Endometrial microvascular endothelial cells (primary cell): ENCODE measurements around the gene ADGRD2. TPM values are rescaled to one million over a fixed set of nuclear protein-coding genes. Genes with fewer than 3 reads are reported as not detected.

Experiments used
- in situ Hi-C: cut with HindIII; loops from 2 replicates; pipeline ENCODE4 v1.10.0; 2017; ENCODE audit warnings: low sequenced_read_pairs, low pct_unique_long_range_greater_than_20kb; ENCODE audit errors: inconsistent ontology term
- total RNA-seq: library from RNA; depleted of rRNA; stranded (reverse); fragments of >200 nt; gene quantifications from one replicate; pipeline ENCODE4 v1.2.3, GENCODE V29; 2015; ENCODE audit errors: inconsistent ontology term

The ADGRD2 gene
- total RNA-seq, 1 donor from 2014 or later = not detected

- in situ Hi-C loops = no loop called here
Measured at GRCh38 chr9:124490004-124490403, 39.8 kb downstream of the ADGRD2 start.

- in situ Hi-C loops = no loop called here
Measured at GRCh38 chr9:124491049-124491975, 41.1 kb downstream of the ADGRD2 start.

GRCh38 chr9:124492818-124493217 is 42.6 kb downstream of the ADGRD2 start:
- in situ Hi-C loops = no loop called here

- in situ Hi-C loops = no loop called here
Measured at GRCh38 chr9:124493218-124493617, 43.0 kb downstream of the ADGRD2 start.

- in situ Hi-C loops = no loop called here
Measured at GRCh38 chr9:124493794-124494479, 43.7 kb downstream of the ADGRD2 start.

GRCh38 chr9:124495126-124496074 is 45.1 kb downstream of the ADGRD2 start:
- in situ Hi-C loops = no loop called here

- in situ Hi-C loops = no loop called here
Measured at GRCh38 chr9:124496075-124496449, 45.8 kb downstream of the ADGRD2 start.

- in situ Hi-C loops = no loop called here
Measured at GRCh38 chr9:124496463-124496862, 46.2 kb downstream of the ADGRD2 start.

- in situ Hi-C loops = no loop called here
Measured at GRCh38 chr9:124497441-124497840, 47.2 kb downstream of the ADGRD2 start.

GRCh38 chr9:124498040-124498439 is 47.8 kb downstream of the ADGRD2 start:
- in situ Hi-C loops = no loop called here

- in situ Hi-C loops = no loop called here
Measured at GRCh38 chr9:124498499-124499146, 48.4 kb downstream of the ADGRD2 start.

GRCh38 chr9:124499216-124499615 is 49.0 kb downstream of the ADGRD2 start:
- in situ Hi-C loops = no loop called here

- in situ Hi-C loops = no loop called here
Measured at GRCh38 chr9:124500028-124500795, 50.0 kb downstream of the ADGRD2 start.

GRCh38 chr9:124500796-124501611 is 50.8 kb downstream of the ADGRD2 start:
- in situ Hi-C loops = no loop called here

- in situ Hi-C loops = no loop called here
Measured at GRCh38 chr9:124501771-124502320, 51.6 kb downstream of the ADGRD2 start.

GRCh38 chr9:124502711-124503702 is 52.8 kb downstream of the ADGRD2 start:
- in situ Hi-C loops = no loop called here
